Neural cell (in vitro differentiated cells): ENCODE measurements around the gene RINT1. TPM values are rescaled to one million over a fixed set of nuclear protein-coding genes. Genes with fewer than 3 reads are reported as not detected.

Source experiments
- H2AFZ ChIP-seq: fragments of 200-600, 300-800 bp; sonication (generic), shearing (Covaris generic); 2 replicates; pipeline ENCODE4 v1.6.0; 2014; ENCODE audit warnings: low read depth, mild to moderate bottlenecking, antibody characterized with exemption, low read length, moderate library complexity
- H3F3A ChIP-seq: fragments of 200-600 bp; shearing (Covaris generic); 2 replicates; pipeline ENCODE4 v1.6.1; 2016; ENCODE audit warnings: mild to moderate bottlenecking, moderate library complexity, mixed read lengths, antibody characterized with exemption, low read length; ENCODE audit not compliant: insufficient read depth, poor library complexity, severe bottlenecking
- H3K27ac ChIP-seq: fragments of 200-600, 300-800 bp; sonication (generic), shearing (Covaris generic); 2 replicates; pipeline ENCODE4 v1.5.1; 2014; ENCODE audit warnings: mild to moderate bottlenecking, low read length, moderate library complexity
- H3K27me3 ChIP-seq: fragments of 300-800, 200-600 bp; sonication (generic), shearing (Covaris generic); 2 replicates; pipeline ENCODE4 v1.6.0; 2014; ENCODE audit warnings: mild to moderate bottlenecking, low read depth, low read length, moderate library complexity; ENCODE audit not compliant: insufficient read depth
- H3K36me3 ChIP-seq: fragments of 300-800, 200-600 bp; sonication (generic), shearing (Covaris generic); 2 replicates; pipeline ENCODE4 v1.5.1; 2014; ENCODE audit warnings: mild to moderate bottlenecking, antibody characterized with exemption, low read length, moderate library complexity; ENCODE audit not compliant: insufficient read depth
- H3K4me2 ChIP-seq: fragments of 300-800, 200-600 bp; sonication (generic), shearing (Covaris generic); 2 replicates; pipeline ENCODE4 v1.6.0; 2014; ENCODE audit warnings: mild to moderate bottlenecking, low read length
- H3K4me3 ChIP-seq: fragments of 300-800, 200-600 bp; sonication (generic), shearing (Covaris generic); 2 replicates; pipeline ENCODE4 v1.5.1; 2014; ENCODE audit warnings: mild to moderate bottlenecking, low read length, moderate library complexity
- H3K79me2 ChIP-seq: fragments of 200-600 bp; shearing (Covaris generic); replicated peaks from 2 replicates; pipeline ENCODE4 v1.6.0; 2014; ENCODE audit warnings: mild to moderate bottlenecking, low read length, moderate library complexity; ENCODE audit not compliant: insufficient read depth
- H3K9ac ChIP-seq: fragments of 300-800, 200-600 bp; sonication (generic), shearing (Covaris generic); 2 replicates; pipeline ENCODE4 v1.6.1; 2016; ENCODE audit warnings: mild to moderate bottlenecking, low read length, mixed read lengths
- H3K9me2 ChIP-seq: fragments of 200-600 bp; shearing (Covaris generic); 2 replicates; pipeline ENCODE4 v1.6.1; 2016; ENCODE audit warnings: mild to moderate bottlenecking, low read length, mixed read lengths; ENCODE audit not compliant: insufficient read depth
- H3K9me3 ChIP-seq: fragments of 200-600, 300-800 bp; sonication (generic), shearing (Covaris generic); 2 replicates; pipeline ENCODE4 v1.6.1; 2016; ENCODE audit warnings: mild to moderate bottlenecking, mixed run types, low read length, moderate library complexity, mixed read lengths
- H4K20me1 ChIP-seq: fragments of 200-600 bp; shearing (Covaris generic); 2 replicates; pipeline ENCODE4 v1.6.1; 2016; ENCODE audit warnings: mild to moderate bottlenecking, mixed run types; ENCODE audit not compliant: insufficient read depth
- EP300 ChIP-seq: fragments of 450-650 bp; conservative IDR thresholded peaks from 2 replicates; pipeline ENCODE4 v1.6.1; 2014; ENCODE audit warnings: antibody characterized with exemption, mild to moderate bottlenecking, moderate library complexity; ENCODE audit not compliant: poor library complexity, severe bottlenecking
- EZH2 ChIP-seq: fragments of 200-600, 300-800 bp; shearing (Covaris generic), sonication (generic); IDR thresholded peaks from 2 replicates; pipeline ENCODE4 v1.6.1; 2014; ENCODE audit warnings: antibody characterized with exemption, low read length, borderline replicate concordance, mild to moderate bottlenecking; ENCODE audit not compliant: insufficient read depth, poor library complexity, severe bottlenecking
- MXI1 ChIP-seq: fragments of 450-650 bp; conservative IDR thresholded peaks from 2 replicates; pipeline ENCODE4 v1.6.1; 2014; ENCODE audit warnings: antibody characterized with exemption, mild to moderate bottlenecking; ENCODE audit not compliant: poor library complexity, severe bottlenecking
- POLR2AphosphoS5 ChIP-seq: IDR thresholded peaks from 2 replicates; pipeline ENCODE4 v1.6.1; 2012
- RAD21 ChIP-seq: fragments of 450-650 bp; conservative IDR thresholded peaks from 2 replicates; pipeline ENCODE4 v1.6.1; 2014; ENCODE audit warnings: antibody characterized with exemption, mild to moderate bottlenecking, moderate library complexity
- REST ChIP-seq: IDR thresholded peaks from 2 replicates; pipeline ENCODE4 v1.6.1; 2012; ENCODE audit warnings: borderline replicate concordance
- SMC3 ChIP-seq: fragments of 450-650 bp; conservative IDR thresholded peaks from 2 replicates; pipeline ENCODE4 v1.6.1; 2014; ENCODE audit warnings: antibody characterized with exemption, mild to moderate bottlenecking, moderate library complexity; ENCODE audit not compliant: poor library complexity
- TAF1 ChIP-seq: IDR thresholded peaks from 2 replicates; pipeline ENCODE4 v1.6.1; 2012; ENCODE audit warnings: low read depth
- polyA plus RNA-seq: library from polyadenylated mRNA; depleted of rRNA; stranded (reverse); fragments of >200 nt; gene quantifications from 2 replicates; pipeline ENCODE4 v1.2.3, GENCODE V29; 2014
- TF ChIP-seq, protein P1 (sequence below): fragments of 450-650 bp; IDR thresholded peaks from 2 replicates; pipeline ENCODE4 v1.5.1; 2014; ENCODE audit warnings: antibody characterized with exemption, mild to moderate bottlenecking, moderate library complexity; ENCODE audit not compliant: poor library complexity, severe bottlenecking

RINT1 gene
- polyA plus RNA-seq, 1 donor from 2014 or later: 8.6 TPM

GRCh38 chr7:105611856-105612775 is 80.1 kb downstream of the RINT1 start:
- Histone ChIP-seq H3F3A (no peaks in the 10 kb centered on the region), H3K9me3 (no peaks in the 10 kb centered on the region), H3K79me2 (no peaks in the 10 kb centered on the region), H3K9me2 (no peaks in the 10 kb centered on the region), H3K4me2 (no peak overlapping the region), H3K27me3 (no peaks in the 10 kb centered on the region), H4K20me1 (no peaks in the 10 kb centered on the region), H3K36me3 (peaks cover 4% of the 10 kb centered on the region), H3K27ac (no peak overlapping the region), H3K4me3 (no peak overlapping the region), H3K9ac (no peak overlapping the region), H2AFZ (no peak overlapping the region)
- no peak for TF ChIP-seq RAD21
- no peak for TF ChIP-seq REST
- TF ChIP-seq SMC3: no peak
- no peak for TF ChIP-seq EP300
- TF ChIP-seq, protein P1, sequence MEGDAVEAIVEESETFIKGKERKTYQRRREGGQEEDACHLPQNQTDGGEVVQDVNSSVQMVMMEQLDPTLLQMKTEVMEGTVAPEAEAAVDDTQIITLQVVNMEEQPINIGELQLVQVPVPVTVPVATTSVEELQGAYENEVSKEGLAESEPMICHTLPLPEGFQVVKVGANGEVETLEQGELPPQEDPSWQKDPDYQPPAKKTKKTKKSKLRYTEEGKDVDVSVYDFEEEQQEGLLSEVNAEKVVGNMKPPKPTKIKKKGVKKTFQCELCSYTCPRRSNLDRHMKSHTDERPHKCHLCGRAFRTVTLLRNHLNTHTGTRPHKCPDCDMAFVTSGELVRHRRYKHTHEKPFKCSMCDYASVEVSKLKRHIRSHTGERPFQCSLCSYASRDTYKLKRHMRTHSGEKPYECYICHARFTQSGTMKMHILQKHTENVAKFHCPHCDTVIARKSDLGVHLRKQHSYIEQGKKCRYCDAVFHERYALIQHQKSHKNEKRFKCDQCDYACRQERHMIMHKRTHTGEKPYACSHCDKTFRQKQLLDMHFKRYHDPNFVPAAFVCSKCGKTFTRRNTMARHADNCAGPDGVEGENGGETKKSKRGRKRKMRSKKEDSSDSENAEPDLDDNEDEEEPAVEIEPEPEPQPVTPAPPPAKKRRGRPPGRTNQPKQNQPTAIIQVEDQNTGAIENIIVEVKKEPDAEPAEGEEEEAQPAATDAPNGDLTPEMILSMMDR: no peak
- no peak for TF ChIP-seq MXI1
- TF ChIP-seq POLR2AphosphoS5: no peak
- TF ChIP-seq TAF1: no peak
- TF ChIP-seq EZH2: no peak

GRCh38 chr7:105612806-105613205 is 80.8 kb downstream of the RINT1 start:
- H3K4me3 ChIP-seq: no peak overlapping the region
- no peaks in the 10 kb centered on the region for H3K9me2 ChIP-seq
- TF ChIP-seq POLR2AphosphoS5 (no peak), EZH2 (no peak), TAF1 (no peak), EP300 (no peak), MXI1 (no peak), REST (no peak), SMC3 (no peak), RAD21 (no peak)
- TF ChIP-seq, protein P1: no peak
- no peaks in the 10 kb centered on the region for H3K36me3 ChIP-seq
- H3K4me2 ChIP-seq: no peak overlapping the region
- no peak overlapping the region for H2AFZ ChIP-seq
- H4K20me1 ChIP-seq: no peaks in the 10 kb centered on the region
- H3K79me2 ChIP-seq: no peaks in the 10 kb centered on the region
- no peak overlapping the region for H3K9ac ChIP-seq
- no peaks in the 10 kb centered on the region for H3K27me3 ChIP-seq
- no peak overlapping the region for H3K27ac ChIP-seq
- H3K9me3 ChIP-seq: no peaks in the 10 kb centered on the region
- H3F3A ChIP-seq: no peaks in the 10 kb centered on the region
